Left cardiac atrium (tissue), 4 donors: ENCODE data around the gene TTLL12. TPM values are rescaled to one million over a fixed set of nuclear protein-coding genes. Genes with fewer than 3 reads are reported as not detected.

ENCODE experiments used
- ATAC-seq, 2 donors: fragments of 200-7000 bp; cut with Tn5 transposase; one replicate each; pipeline ENCODE4 v1.9.1; 2020; ENCODE audit warnings: mild to moderate bottlenecking in 2 of 2, moderate library complexity in 2 of 2
- DNase-seq: peaks from one replicate; pipeline ENCODE4 v3.0.0-alpha.2; 2020
- intact Hi-C, 2 donors: fragments of 100-400 bp; cut with DNase I; formaldehyde crosslinking; loops; one replicate each; pipeline versions ENCODE4 v1.14.1 to v1.15.1; 2022 to 2023
- total RNA-seq, 2 donors: library from RNA; stranded (reverse); fragmentation: NEBNext Ultra II Directional; extraction: Animal tissue kit (Norgen Biotek cat#: 25700); gene quantifications; one replicate each; pipeline ENCODE4 v1.2.1, GENCODE V29; 2021
- donor health status: DM: no; HTN: yes; CAD: no.
- donor health status: DM: no; HTN: yes; CAD: no; lungs with severe emphysema.
- donor health status: DM: yes; HTN: yes; CAD: no.
- donor health status: Dilated cardiomyopathy.

Gene TTLL12
- total RNA-seq, 2 donors from 2014 or later, result 9.3 to 10.3 TPM

- ATAC-seq, result no peak
- intact Hi-C loops, result no loop called here
- DNase-seq, result no peak
Observed at GRCh38 chr22:43180670-43181069, 6.3 kb downstream of the TTLL12 start.

GRCh38 chr22:43179911-43180195 is 7.1 kb downstream of the TTLL12 start:
- ATAC-seq (no peak), DNase-seq (no peak)
- intact Hi-C loops, result loop anchor here in 1 of 2 donors (10.0 kb wide), 1 partner anchor 65 kb away; the partner anchor contains the start of gene BIK

- ATAC-seq, result no peak
- intact Hi-C loops, result loop anchor here in 1 of 2 donors (10.0 kb wide), 1 partner anchor 65 kb away; the partner anchor contains the start of gene BIK
- DNase-seq, result no peak
Observed at GRCh38 chr22:43179146-43179910, 7.6 kb downstream of the TTLL12 start.

GRCh38 chr22:43177479-43177878 is 9.5 kb downstream of the TTLL12 start:
- ATAC-seq (no peak), DNase-seq (peak; percentile 13)
- intact Hi-C loops, result loop anchor here in 1 of 2 donors (10.0 kb wide), 1 partner anchor 63 kb away; the partner anchor contains the start of gene BIK

GRCh38 chr22:43176090-43176489 is 10.8 kb downstream of the TTLL12 start:
- intact Hi-C loops, result loop anchor here in 1 of 2 donors (10.0 kb wide), 1 partner anchor 61 kb away; the partner anchor contains the start of gene BIK
- no peak for ATAC-seq
- no peak for DNase-seq

- no peak for DNase-seq
- no peak for ATAC-seq
- intact Hi-C loops, result loop anchor here in 1 of 2 donors (10.0 kb wide), 1 partner anchor 60 kb away; the partner anchor contains the start of gene BIK
Observed at GRCh38 chr22:43174941-43175531, 11.9 kb downstream of the TTLL12 start.

GRCh38 chr22:43173976-43174720 is 12.8 kb downstream of the TTLL12 start:
- DNase-seq, result no peak
- intact Hi-C loops, result loop anchor here in 1 of 2 donors (10.0 kb wide), 1 partner anchor 59 kb away; the partner anchor contains the start of gene BIK
- no peak for ATAC-seq

GRCh38 chr22:43173566-43173965 is 13.4 kb downstream of the TTLL12 start:
- DNase-seq (no peak), ATAC-seq (no peak)
- intact Hi-C loops, result loop anchor here in 1 of 2 donors (10.0 kb wide), 1 partner anchor 59 kb away; the partner anchor contains the start of gene BIK

GRCh38 chr22:43172191-43172590 is 14.7 kb downstream of the TTLL12 start:
- ATAC-seq, result no peak
- no peak for DNase-seq
- intact Hi-C loops, result loop anchor here in 1 of 2 donors (10.0 kb wide), 1 partner anchor 57 kb away; the partner anchor contains the start of gene BIK

GRCh38 chr22:43171607-43172006 is 15.3 kb downstream of the TTLL12 start:
- no peak for DNase-seq
- no peak for ATAC-seq
- intact Hi-C loops, result loop anchor here in 1 of 2 donors (10.0 kb wide), 1 partner anchor 57 kb away; the partner anchor contains the start of gene BIK

- intact Hi-C loops, result loop anchor here in 1 of 2 donors (10.0 kb wide), 1 partner anchor 56 kb away; the partner anchor contains the start of gene BIK
- ATAC-seq (no peak), DNase-seq (no peak)
Observed at GRCh38 chr22:43171019-43171491, 15.9 kb downstream of the TTLL12 start.

- intact Hi-C loops, result loop anchor here in 1 of 2 donors (10.0 kb wide), 1 partner anchor 55 kb away; the partner anchor contains the start of gene BIK
- ATAC-seq (no peak), DNase-seq (no peak)
Observed at GRCh38 chr22:43170131-43170480, 16.8 kb downstream of the TTLL12 start.

- DNase-seq, result no peak
- intact Hi-C loops, result loop anchor here in 1 of 2 donors (10.0 kb wide), 1 partner anchor 55 kb away; the partner anchor contains the start of gene BIK
Observed at GRCh38 chr22:43169310-43170130, 17.4 kb downstream of the TTLL12 start.

GRCh38 chr22:43168471-43169309 is 18.2 kb downstream of the TTLL12 start:
- intact Hi-C loops, result no loop called here
- ATAC-seq, result peak; percentile 6 to 21
- DNase-seq, result no peak

More at GRCh38 chr22:43169310-43170130, 17.4 kb downstream of the TTLL12 start:
- ATAC-seq, result no peak

- no peak for DNase-seq
- intact Hi-C loops, result no loop called here
Observed at GRCh38 chr22:43167001-43167589, 19.8 kb downstream of the TTLL12 start.

GRCh38 chr22:43166132-43166930 is 20.6 kb downstream of the TTLL12 start:
- ATAC-seq (no peak), DNase-seq (no peak)
- intact Hi-C loops, result no loop called here

More at GRCh38 chr22:43167001-43167589, 19.8 kb downstream of the TTLL12 start:
- no peak for ATAC-seq
